WERI-Rb-1 (cell line): ENCODE data around the gene FRMD4B.

Experiments
- DNase-seq: peaks from one replicate; pipeline ENCODE4 v3.0.0-alpha.2; 2020
- H3K27ac ChIP-seq: fragments of 250-450 bp; sonication (Bioruptor Pico); 2 replicates; pipeline ENCODE4 v1.5.1; 2020; ENCODE audit warnings: mild to moderate bottlenecking, moderate library complexity
- H3K27me3 ChIP-seq: fragments of 250-450 bp; sonication (Bioruptor Pico); 2 replicates; pipeline ENCODE4 v1.5.1; 2021; ENCODE audit warnings: mild to moderate bottlenecking, low read depth, moderate library complexity; ENCODE audit not compliant: insufficient read depth, severe bottlenecking
- H3K36me3 ChIP-seq: fragments of 250-450 bp; sonication (Bioruptor Pico); 2 replicates; pipeline ENCODE4 v1.5.1; 2020; ENCODE audit warnings: mild to moderate bottlenecking, moderate library complexity
- H3K4me3 ChIP-seq: 2 replicates; pipeline ENCODE4 v1.5.1; 2011; ENCODE audit warnings: low read depth, mild to moderate bottlenecking, control low read depth, low read length
- H3K9me3 ChIP-seq: fragments of 250-450 bp; sonication (Bioruptor Pico); 2 replicates; pipeline ENCODE4 v1.5.1; 2021; ENCODE audit warnings: mild to moderate bottlenecking, moderate library complexity; ENCODE audit not compliant: severe bottlenecking
- CTCF ChIP-seq: IDR thresholded peaks from 2 replicates; pipeline ENCODE4 v1.5.1; 2011; ENCODE audit warnings: low read depth, mild to moderate bottlenecking, control low read depth, inconsistent platforms, low read length

FRMD4B gene

GRCh38 chr3:69259125-69259524 lies 126.8 kb downstream of the FRMD4B start:
- Histone ChIP-seq H3K4me3 (no peak overlapping the region), H3K27me3 (no peaks in the 10 kb centered on the region), H3K36me3 (no peaks in the 10 kb centered on the region), H3K27ac (no peak overlapping the region), H3K9me3 (no peaks in the 10 kb centered on the region)
- no peak for DNase-seq
- TF ChIP-seq CTCF = no peak

DNA sequence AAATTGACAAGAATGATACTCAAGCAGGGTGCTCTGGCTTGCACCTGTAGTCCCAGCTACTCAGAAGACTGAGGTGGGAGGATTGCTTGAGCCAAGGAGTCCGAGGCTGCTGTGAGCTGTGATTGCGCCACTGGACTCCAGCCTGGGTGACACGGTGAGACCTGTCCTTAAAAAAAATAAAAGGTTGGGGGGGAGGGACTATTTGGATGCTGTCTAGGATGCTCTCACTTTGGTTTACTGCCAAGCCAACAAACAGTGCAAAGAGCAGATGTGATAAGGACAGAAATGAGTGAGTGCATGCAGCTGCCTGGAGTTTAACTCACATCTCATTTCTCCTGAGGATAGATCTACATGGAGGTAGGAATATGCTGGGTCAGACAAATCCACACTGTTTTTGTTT lies 130.0 kb downstream of the FRMD4B start:
- Histone ChIP-seq H3K27me3 (no peaks in the 10 kb centered on the region), H3K4me3 (no peak overlapping the region), H3K9me3 (no peaks in the 10 kb centered on the region), H3K27ac (no peak overlapping the region), H3K36me3 (no peaks in the 10 kb centered on the region)
- no peak for DNase-seq
- TF ChIP-seq CTCF = no peak

- Histone ChIP-seq H3K9me3 (no peaks in the 10 kb centered on the region), H3K27ac (no peak overlapping the region), H3K27me3 (no peaks in the 10 kb centered on the region), H3K4me3 (no peak overlapping the region), H3K36me3 (no peaks in the 10 kb centered on the region)
- no peak for TF ChIP-seq CTCF
- DNase-seq = no peak
Measured at GRCh38 chr3:69254351-69254750, 131.5 kb downstream of the FRMD4B start.

DNA sequence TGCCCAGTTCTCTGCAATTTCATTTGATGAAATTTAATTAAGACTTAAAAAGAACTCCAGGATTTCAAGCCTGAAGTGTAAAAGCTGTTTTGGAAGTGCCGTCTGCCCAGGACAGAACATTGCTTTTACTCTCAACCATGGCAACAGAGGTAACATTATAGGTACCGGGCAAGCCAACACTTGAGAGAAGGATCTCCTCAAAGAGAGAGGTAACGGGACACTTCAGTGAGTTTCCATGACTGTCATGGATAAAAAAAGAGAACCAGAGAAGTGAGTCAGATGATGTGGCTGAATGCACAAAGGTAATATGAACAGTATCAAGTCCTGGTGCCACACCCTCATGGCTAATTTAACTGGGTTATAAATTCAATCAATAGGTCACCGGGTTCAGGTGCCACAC lies 133.3 kb downstream of the FRMD4B start:
- no peak for DNase-seq
- no peaks in the 10 kb centered on the region for H3K27me3 ChIP-seq
- H3K27ac ChIP-seq = no peak overlapping the region
- no peak for TF ChIP-seq CTCF
- H3K4me3 ChIP-seq = no peak overlapping the region
- no peaks in the 10 kb centered on the region for H3K36me3 ChIP-seq
- H3K9me3 ChIP-seq = no peaks in the 10 kb centered on the region

DNA sequence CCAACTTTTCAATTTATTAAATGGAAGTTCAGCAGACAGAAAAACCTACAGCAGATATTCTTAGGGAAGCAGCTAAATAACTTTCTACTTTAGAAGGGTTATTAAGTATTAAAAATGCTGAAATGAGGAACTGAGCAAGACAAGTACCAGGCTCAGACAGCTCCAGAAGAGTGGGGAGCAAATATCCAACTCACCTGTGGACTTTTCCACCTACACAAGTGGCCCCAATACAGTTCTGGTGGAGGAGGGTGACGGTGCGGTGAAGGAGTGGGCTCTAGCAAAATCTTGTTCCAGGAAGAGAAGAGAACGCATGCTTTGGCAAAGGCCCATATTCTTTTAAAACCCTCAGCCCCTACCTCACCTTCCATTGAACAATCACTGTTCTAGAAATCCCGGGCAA lies 133.7 kb downstream of the FRMD4B start:
- Histone ChIP-seq H3K9me3 (no peaks in the 10 kb centered on the region), H3K27ac (no peak overlapping the region)

More for the DNA sequence above, 133.7 kb downstream of the FRMD4B start:
- H3K36me3 ChIP-seq = no peaks in the 10 kb centered on the region
- DNase-seq = no peak
- no peak for TF ChIP-seq CTCF
- no peaks in the 10 kb centered on the region for H3K27me3 ChIP-seq
- no peak overlapping the region for H3K4me3 ChIP-seq
